Measurements from ENCODE around the gene CRB2.
"Not testable (repeated sequence)": the region's sequence is repeated elsewhere in the genome, so short reads cannot be mapped to it uniquely, and the experiment has no call there.

CRB2 gene

GRCh38 chr9:123398938-123399337 is 42.9 kb downstream of the CRB2 start:
- DNase-seq = not testable (repeated sequence)

- peak in 1 of 56 donors; percentile 28 for DNase-seq
Observed at GRCh38 chr9:123399803-123400378, 43.9 kb downstream of the CRB2 start.

GRCh38 chr9:123400926-123401503 is 45.0 kb downstream of the CRB2 start:
- DNase-seq = no peak

GRCh38 chr9:123401879-123402513 is 46.0 kb downstream of the CRB2 start:
- DNase-seq = peak in 18 of 56 donors; percentile 10 to 65 (median 24)

GRCh38 chr9:123402981-123403509 is 47.0 kb downstream of the CRB2 start:
- DNase-seq = peak in 12 of 56 donors; percentile 8 to 42 (median 24)

- DNase-seq = no peak
Observed at GRCh38 chr9:123406016-123406415, 50.0 kb downstream of the CRB2 start.

GRCh38 chr9:123406691-123407216 is 50.8 kb downstream of the CRB2 start:
- peak in 1 of 56 donors; percentile 31 for DNase-seq

- DNase-seq = no peak
Observed at GRCh38 chr9:123407217-123407851, 51.3 kb downstream of the CRB2 start.

- DNase-seq = no peak
Observed at GRCh38 chr9:123408313-123409262, 52.6 kb downstream of the CRB2 start.

GRCh38 chr9:123410281-123410910 is 54.4 kb downstream of the CRB2 start:
- DNase-seq = no peak

GRCh38 chr9:123411191-123411590 is 55.2 kb downstream of the CRB2 start:
- no peak for DNase-seq

GRCh38 chr9:123411636-123412035 is 55.6 kb downstream of the CRB2 start:
- DNase-seq = no peak

GRCh38 chr9:123412171-123412820 is 56.3 kb downstream of the CRB2 start:
- no peak for DNase-seq

GRCh38 chr9:123414204-123414603 is 58.2 kb downstream of the CRB2 start:
- no peak for DNase-seq

- no peak for DNase-seq
Observed at GRCh38 chr9:123414936-123415930, 59.2 kb downstream of the CRB2 start.

GRCh38 chr9:123416176-123416575 is 60.2 kb downstream of the CRB2 start:
- no peak for DNase-seq

GRCh38 chr9:123417289-123418051 is 61.5 kb downstream of the CRB2 start:
- no peak for DNase-seq

- DNase-seq = no peak
Observed at GRCh38 chr9:123418052-123418430, 62.0 kb downstream of the CRB2 start.

Measured in nucleus accumbens (tissue), 56 donors.